ENCODE data around the gene KIF23.

DNA sequence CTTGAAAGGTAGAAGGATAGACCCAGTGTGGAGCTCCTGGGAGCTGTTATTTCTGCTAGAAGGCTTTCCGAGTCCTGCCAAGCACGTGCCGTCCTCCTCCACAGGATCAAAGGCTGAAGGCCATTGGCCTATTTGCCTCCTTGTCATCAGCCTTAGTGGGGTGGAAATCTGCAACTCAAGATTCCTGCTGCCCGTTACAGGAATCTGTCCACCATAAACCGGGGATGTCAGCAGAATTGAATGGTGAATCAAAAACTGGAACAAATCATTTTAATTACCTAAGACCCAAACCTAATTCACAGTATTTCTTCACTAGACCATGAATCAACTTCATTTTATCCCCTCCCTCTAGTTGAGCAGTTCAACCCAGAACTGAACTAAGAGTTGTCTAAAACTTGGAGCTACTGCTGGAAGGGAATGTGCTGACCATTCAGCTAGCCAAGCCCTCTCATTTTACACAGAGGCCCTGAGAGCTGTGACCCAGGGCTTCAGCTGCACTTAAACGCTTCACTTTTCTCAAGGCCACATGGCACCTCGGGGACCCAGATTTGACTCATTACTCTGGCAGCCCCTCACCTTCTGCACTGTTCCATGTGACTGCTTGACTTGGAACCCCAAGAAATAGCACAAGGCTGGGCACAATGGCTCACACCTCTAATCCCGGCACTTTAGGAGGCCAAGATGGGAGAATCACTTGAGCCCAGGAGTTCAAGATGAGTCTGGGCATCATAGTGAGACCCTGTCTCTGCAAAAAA lies 36.8 kb upstream of the KIF23 start:
- TF ChIP-seq GATA3 (IDR thresholded peaks at IDR 0.05; ENCODE audit: low read depth, low read length), result no peak
- no peak for TF ChIP-seq GATA2 (IDR thresholded peaks at IDR 0.05; ENCODE audit: low read depth, low read length)

Data from SH-SY5Y (cell line).